ENCODE data around the gene FXYD2. TPM values are rescaled to one million over a fixed set of nuclear protein-coding genes. Genes with fewer than 3 reads are reported as not detected.

FXYD2 gene
- total RNA-seq: 0.22 TPM in 1 of 2 replicates, not detected in the other

GRCh38 chr11:117824571-117825537 is at the start of gene FXYD2:
Gene FXYD2, minus strand, starts transcription at chr11:117824744. Its CDS starts 66 bp downstream, at chr11:117824678.

GRCh38 chr11:117796872-117797529 is 27.5 kb downstream of the FXYD2 start, which contains the start of gene DSCAML1:
Gene DSCAML1, minus strand, starts transcription at chr11:117797216. Its CDS starts 137 bp downstream, at chr11:117797079.

Other genes with a start within 250 kb of the FXYD2 start
- gene DSCAML1, start 27.5 kb downstream of the FXYD2 start, total RNA-seq: not detected in 2 replicates
- not detected in 2 replicates for gene FXYD6, start 51.9 kb upstream of the FXYD2 start, total RNA-seq
- gene TMPRSS13, start 104.7 kb upstream of the FXYD2 start, total RNA-seq: not detected in 2 replicates
- not detected in 2 replicates for gene IL10RA, start 161.7 kb upstream of the FXYD2 start, total RNA-seq